Activated CD4-positive, alpha-beta memory T cell treated with anti-CD3 and anti-CD28 coated beads for 36 hours (primary cell): ENCODE measurements around the gene YY2. TPM values are rescaled to one million over a fixed set of nuclear protein-coding genes. Genes with fewer than 3 reads are reported as not detected.

Experiments
- CTCF ChIA-PET: fragments of 350-600 bp; sonication (Branson Sonifier 250); formaldehyde crosslinking; loops from one replicate; lab custom pipeline; 2021; ENCODE audit warnings: antibody characterized with exemption, inconsistent platforms; lab: Charles Lee
- POLR2A ChIA-PET: fragments of 350-600 bp; sonication (Branson Sonifier 250); formaldehyde crosslinking; loops from one replicate; lab custom pipeline; 2021; ENCODE audit warnings: antibody characterized with exemption; lab: Charles Lee
- DNase-seq: peaks from one replicate; pipeline ENCODE4 v3.0.0-alpha.2; 2020
- H3K27ac Mint-ChIP-seq: one replicate; pipeline ENCODE4 v1.8.0; 2021; ENCODE audit warnings: mixed read lengths
- H3K27me3 Mint-ChIP-seq: one replicate; pipeline ENCODE4 v1.8.0; 2021; ENCODE audit warnings: mixed read lengths
- H3K36me3 Mint-ChIP-seq: one replicate; pipeline ENCODE4 v1.8.0; 2021; ENCODE audit warnings: mixed read lengths
- H3K4me1 Mint-ChIP-seq: one replicate; pipeline ENCODE4 v1.8.0; 2021; ENCODE audit warnings: low read depth, mixed read lengths
- H3K4me3 Mint-ChIP-seq: one replicate; pipeline ENCODE4 v1.8.0; 2021; ENCODE audit warnings: mild to moderate bottlenecking, mixed read lengths
- H3K9me3 Mint-ChIP-seq: one replicate; pipeline ENCODE4 v1.8.0; 2021; ENCODE audit warnings: mixed read lengths
- intact Hi-C: fragments of 100-400 bp; cut with micrococcal nuclease; formaldehyde crosslinking; loops from one replicate; pipeline ENCODE4 v1.15.1; 2023
- total RNA-seq, 2 experiments: library from RNA; stranded (reverse); gene quantifications; one replicate each; pipeline ENCODE4 v1.2.3, GENCODE V29; 2021

Gene YY2
- total RNA-seq, 2 experiments from 2014 or later: 0.75 to 0.78 TPM

DNA sequence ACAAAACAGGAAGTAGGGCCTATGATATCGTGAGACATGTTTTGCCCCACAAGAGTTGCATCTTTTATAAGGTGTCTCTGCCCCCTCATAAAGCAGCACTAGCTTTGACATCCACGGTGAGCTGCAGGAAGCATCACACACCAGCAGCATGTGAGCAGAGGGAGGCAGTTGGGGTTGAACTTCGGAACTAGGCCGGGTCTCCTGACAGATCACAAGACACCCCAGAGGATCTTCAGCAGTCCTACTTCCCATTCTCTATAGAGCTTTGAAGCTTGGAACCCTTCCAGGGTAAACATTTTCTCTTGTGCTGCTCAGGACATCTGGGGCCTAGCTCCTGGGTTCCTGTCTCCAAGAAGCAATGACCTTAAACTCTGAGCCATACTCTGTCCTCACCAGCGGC is 27.5 kb downstream of the YY2 start:
- Mint-ChIP-seq H3K36me3 (peaks cover 2% of the 10 kb centered on the region), H3K27me3 (no peaks in the 10 kb centered on the region), H3K27ac (no peak overlapping the region), H3K9me3 (no peaks in the 10 kb centered on the region), H3K4me3 (no peak overlapping the region), H3K4me1 (no peaks in the 10 kb centered on the region)
- CTCF ChIA-PET: no interaction called here
- intact Hi-C loops: no loop called here
- POLR2A ChIA-PET: no interaction called here
- DNase-seq: no peak

GRCh38 chrX:21885568-21885967 is 29.8 kb downstream of the YY2 start:
- peaks cover 2% of the 10 kb centered on the region for H3K36me3 Mint-ChIP-seq

GRCh38 chrX:21905313-21905712 is 49.5 kb downstream of the YY2 start:
- CTCF ChIA-PET: no interaction called here
- Mint-ChIP-seq H3K27ac (no peak overlapping the region), H3K27me3 (no peaks in the 10 kb centered on the region), H3K4me3 (no peak overlapping the region), H3K36me3 (no peaks in the 10 kb centered on the region), H3K4me1 (no peaks in the 10 kb centered on the region), H3K9me3 (no peaks in the 10 kb centered on the region)
- POLR2A ChIA-PET: no interaction called here
- DNase-seq: no peak
- intact Hi-C loops: no loop called here

More at GRCh38 chrX:21885568-21885967, 29.8 kb downstream of the YY2 start:
- Mint-ChIP-seq H3K4me3 (no peak overlapping the region), H3K4me1 (no peaks in the 10 kb centered on the region), H3K9me3 (no peaks in the 10 kb centered on the region), H3K27me3 (no peaks in the 10 kb centered on the region), H3K27ac (no peak overlapping the region)
- intact Hi-C loops: no loop called here
- ChIA-PET CTCF (no interaction called here), POLR2A (no interaction called here)
- no peak for DNase-seq

GRCh38 chrX:21905953-21906352 is 50.2 kb downstream of the YY2 start:
- no peak overlapping the region for H3K27ac Mint-ChIP-seq
- no peak overlapping the region for H3K4me3 Mint-ChIP-seq
- H3K36me3 Mint-ChIP-seq: no peaks in the 10 kb centered on the region
- POLR2A ChIA-PET: no interaction called here
- no peaks in the 10 kb centered on the region for H3K4me1 Mint-ChIP-seq
- H3K9me3 Mint-ChIP-seq: no peaks in the 10 kb centered on the region
- CTCF ChIA-PET: no interaction called here
- H3K27me3 Mint-ChIP-seq: no peaks in the 10 kb centered on the region
- DNase-seq: no peak
- intact Hi-C loops: no loop called here

DNA sequence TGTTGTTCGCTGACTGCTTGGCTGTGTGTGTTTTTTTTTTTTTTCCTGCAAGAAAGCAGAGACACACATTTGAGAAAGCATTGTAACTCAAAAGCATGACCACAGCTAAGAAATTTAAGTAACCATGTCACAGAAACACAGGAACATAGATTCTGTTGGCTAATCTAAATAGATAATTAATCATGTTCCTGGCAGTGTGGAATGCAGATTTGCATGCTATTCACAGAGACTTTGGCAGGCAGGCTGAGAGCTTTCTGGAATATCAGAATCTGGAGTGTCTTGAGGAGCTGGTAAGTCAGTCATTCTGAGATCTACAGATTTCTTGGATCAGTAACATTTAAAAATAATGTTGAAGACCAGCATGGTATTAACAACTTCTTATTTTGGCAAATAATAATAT is 51.5 kb downstream of the YY2 start:
- intact Hi-C loops: no loop called here
- ChIA-PET POLR2A (no interaction called here), CTCF (no interaction called here)
- Mint-ChIP-seq H3K27me3 (no peaks in the 10 kb centered on the region), H3K27ac (no peak overlapping the region), H3K36me3 (no peaks in the 10 kb centered on the region), H3K9me3 (no peaks in the 10 kb centered on the region), H3K4me3 (no peak overlapping the region), H3K4me1 (peaks cover 4% of the 10 kb centered on the region)
- DNase-seq: no peak

Other genes with a start within 250 kb of the YY2 start
- gene KLHL34, start 197.7 kb upstream of the YY2 start, total RNA-seq: under 1 TPM; 0.70 to 0.71 TPM
- gene SMPX, start 97.9 kb upstream of the YY2 start, total RNA-seq: not detected
- gene MBTPS2, start 16.4 kb upstream of the YY2 start, total RNA-seq: 1 to 10 TPM; 5.1 to 6.5 TPM
- 100 to 1,000 TPM; 119 to 120 TPM for gene SMS, start 84.7 kb downstream of the YY2 start, total RNA-seq
- gene PHEX, start 176.3 kb downstream of the YY2 start, total RNA-seq: 1 to 10 TPM; 2.1 to 3.2 TPM